Upper lobe of left lung (tissue), 6 donors: ENCODE data around the gene SEC61G. TPM values are rescaled to one million over a fixed set of nuclear protein-coding genes. Genes with fewer than 3 reads are reported as not detected.

ENCODE experiments used
- ATAC-seq, 2 donors: fragments of 200-7000 bp; cut with Tn5 transposase; one replicate each; pipeline ENCODE4 v1.9.1; 2022; ENCODE audit warnings: mild to moderate bottlenecking in 2 of 2, moderate library complexity in 2 of 2; ENCODE audit not compliant: low FRiP score in 2 of 2
- DNase-seq, 2 donors: peaks; one replicate each; pipeline ENCODE4 v3.0.0-alpha.2; 2019 to 2020
- H3K27ac ChIP-seq, 4 donors: fragments of 200-600 bp; sonication (generic); one replicate each; pipeline ENCODE4 v1.5.1; 2016 to 2019
- H3K27me3 ChIP-seq, 4 donors: fragments of 200-600 bp; sonication (generic); one replicate each; pipeline ENCODE4 v1.5.1; 2017 to 2019
- H3K36me3 ChIP-seq, 4 donors: fragments of 200-600 bp; sonication (generic); one replicate each; pipeline ENCODE4 v1.5.1; 2016 to 2019
- H3K4me1 ChIP-seq, 4 donors: fragments of 200-600 bp; sonication (generic); one replicate each; pipeline ENCODE4 v1.5.1; 2018 to 2019
- H3K4me3 ChIP-seq, 4 donors: fragments of 200-600 bp; sonication (generic); one replicate each; pipeline ENCODE4 v1.5.1; 2017 to 2019; ENCODE audit warnings: mild to moderate bottlenecking in 2 of 4, moderate library complexity in 1 of 4
- H3K9me3 ChIP-seq, 4 donors: fragments of 200-600 bp; sonication (generic); one replicate each; pipeline ENCODE4 v1.5.1; 2018 to 2019
- POLR2A ChIP-seq, 4 donors: fragments of 450-650 bp; IDR thresholded peaks; one replicate each; pipeline ENCODE4 v1.5.1; 2016 to 2017; ENCODE audit warnings: antibody characterized with exemption in 4 of 4, mild to moderate bottlenecking in 2 of 4
- POLR2AphosphoS5 ChIP-seq, 2 donors: sonication (generic); formaldehyde crosslinking; IDR thresholded peaks; one replicate each; pipeline ENCODE4 v1.5.1; 2017; ENCODE audit warnings: antibody characterized with exemption in 2 of 2
- WGBS, 2 donors: methylation state at CpG; one replicate each; pipeline ENCODE4 v1.1.5; 2017 to 2018; 5-methylcytosine and 5-hydroxymethylcytosine counted together
- total RNA-seq, 6 donors: library from RNA; depleted of rRNA in 4 of 6; stranded (reverse); fragments of >200 nt in 4 of 6; gene quantifications; one replicate each; pipeline versions ENCODE4 v1.1.0 to v1.2.1, GENCODE V29; 2016 to 2021
- TF ChIP-seq, protein P1 (sequence below), 6 experiments: fragments of 450-650 bp in 4 of 6; fragments of 200-600 bp in 2 of 6; sonication (generic) in 2 of 6; IDR thresholded peaks; one replicate each; pipeline ENCODE4 v1.5.1; 2016 to 2019; ENCODE audit warnings: antibody characterized with exemption in 6 of 6
- donor health status: DM: no; HTN: no; CAD: no; lungs with moderate emphysema.
- donor health status: DM: no; HTN: yes; CAD: no; lungs with severe emphysema.

The SEC61G gene
- total RNA-seq, 6 donors from 2014 or later = 25.1 to 201 (median 92.5) TPM

DNA sequence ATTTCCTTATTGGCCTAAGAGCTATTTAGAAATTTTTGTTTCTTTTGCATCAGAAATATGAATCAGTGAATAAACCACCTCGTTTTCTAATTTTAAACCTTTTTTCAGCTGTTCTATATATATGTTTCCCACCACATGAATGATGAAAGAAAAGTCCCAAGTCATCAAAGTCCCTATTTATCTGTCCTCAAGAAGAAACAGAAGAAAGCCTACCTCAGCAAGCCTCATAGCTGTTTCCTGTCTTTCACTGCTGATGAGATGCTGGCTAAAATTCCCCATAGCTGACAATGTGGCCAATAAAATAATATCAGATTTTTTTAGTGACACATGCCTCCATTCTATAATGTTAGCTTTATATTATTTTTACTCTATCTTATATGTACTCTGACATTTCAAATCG is 54.2 kb downstream of the SEC61G start:
- Histone ChIP-seq H3K4me3 (no peak overlapping the region), H3K27ac (no peak overlapping the region), H3K4me1 (no peaks in the 10 kb centered on the region), H3K9me3 (peaks cover 0 to 5% (median 0%) of the 10 kb centered on the region in 4 donors), H3K27me3 (no peaks in the 10 kb centered on the region), H3K36me3 (no peaks in the 10 kb centered on the region)
- WGBS, 2 donors = 50 to 52% methylated on average over 2 of the region's 2 CpGs
- DNase-seq (no peak), ATAC-seq (no peak)
- no peak for TF ChIP-seq POLR2A (IDR thresholded peaks at IDR 0.05)
- no peak for TF ChIP-seq POLR2AphosphoS5 (IDR thresholded peaks at IDR 0.05)
- TF ChIP-seq, protein P1, sequence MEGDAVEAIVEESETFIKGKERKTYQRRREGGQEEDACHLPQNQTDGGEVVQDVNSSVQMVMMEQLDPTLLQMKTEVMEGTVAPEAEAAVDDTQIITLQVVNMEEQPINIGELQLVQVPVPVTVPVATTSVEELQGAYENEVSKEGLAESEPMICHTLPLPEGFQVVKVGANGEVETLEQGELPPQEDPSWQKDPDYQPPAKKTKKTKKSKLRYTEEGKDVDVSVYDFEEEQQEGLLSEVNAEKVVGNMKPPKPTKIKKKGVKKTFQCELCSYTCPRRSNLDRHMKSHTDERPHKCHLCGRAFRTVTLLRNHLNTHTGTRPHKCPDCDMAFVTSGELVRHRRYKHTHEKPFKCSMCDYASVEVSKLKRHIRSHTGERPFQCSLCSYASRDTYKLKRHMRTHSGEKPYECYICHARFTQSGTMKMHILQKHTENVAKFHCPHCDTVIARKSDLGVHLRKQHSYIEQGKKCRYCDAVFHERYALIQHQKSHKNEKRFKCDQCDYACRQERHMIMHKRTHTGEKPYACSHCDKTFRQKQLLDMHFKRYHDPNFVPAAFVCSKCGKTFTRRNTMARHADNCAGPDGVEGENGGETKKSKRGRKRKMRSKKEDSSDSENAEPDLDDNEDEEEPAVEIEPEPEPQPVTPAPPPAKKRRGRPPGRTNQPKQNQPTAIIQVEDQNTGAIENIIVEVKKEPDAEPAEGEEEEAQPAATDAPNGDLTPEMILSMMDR (IDR thresholded peaks at IDR 0.05) = no peak

Other genes with a start within 250 kb of the SEC61G start
- not detected for gene VSTM2A, start 216.8 kb downstream of the SEC61G start, total RNA-seq